K562 (cell line): Measurements from ENCODE around the gene CALHM1. TPM values are rescaled to one million over a fixed set of nuclear protein-coding genes. Genes with fewer than 3 reads are reported as not detected.

Experiments used
- BDP1 ChIP-seq: IDR thresholded peaks from 3 replicates; pipeline ENCODE4 v1.6.1; 2011; ENCODE audit not compliant: insufficient read length, insufficient read depth
- CTCFL ChIP-seq: IDR thresholded peaks from 2 replicates; pipeline ENCODE4 v1.6.1; 2011; ENCODE audit warnings: borderline replicate concordance, low read depth, mild to moderate bottlenecking, moderate library complexity, low read length; ENCODE audit not compliant: insufficient read depth, poor library complexity, severe bottlenecking
- FOXK2 ChIP-seq, 2 experiments: fragments of 450-650 bp; IDR thresholded peaks in 1 of 2; conservative IDR thresholded peaks in 1 of 2; 2 replicates each; pipeline ENCODE4 v1.6.1; 2016; ENCODE audit warnings: low read depth in 2 of 2, mild to moderate bottlenecking in 1 of 2
- MEF2A ChIP-seq: IDR thresholded peaks from 2 replicates; pipeline ENCODE4 v1.6.1; 2011; ENCODE audit warnings: low read depth, mild to moderate bottlenecking, low read length, moderate library complexity; ENCODE audit not compliant: control insufficient read depth
- MLX ChIP-seq, 2 experiments: fragments of 450-650 bp in 1 of 2; sonication (generic) in 1 of 2; formaldehyde crosslinking; conservative IDR thresholded peaks; 2 replicates each; pipeline versions ENCODE4 v1.4.0 to v1.8.1; 2020 to 2022; ENCODE audit warnings: mild to moderate bottlenecking in 1 of 2, missing genetic modification reagents in 1 of 2
- PPARD ChIP-seq: fragments of 250-450 bp; sonication (Bioruptor Pico); IDR thresholded peaks from 2 replicates; pipeline ENCODE4 v1.8.0; 2022; ENCODE audit warnings: inconsistent platforms, mild to moderate bottlenecking, moderate library complexity
- REST ChIP-seq, 2 experiments: fragments of 450-650 bp; formaldehyde crosslinking in 1 of 2; IDR thresholded peaks; 2 replicates each; pipeline versions ENCODE4 v1.4.0 to v1.6.1; 2014 to 2020; ENCODE audit warnings: mild to moderate bottlenecking in 2 of 2, borderline replicate concordance in 1 of 2, low read depth in 1 of 2
- ZKSCAN1 ChIP-seq: fragments of 150-350 bp; IDR thresholded peaks from 2 replicates; pipeline ENCODE4 v1.6.1; 2016; ENCODE audit warnings: low read depth, low read length
- polyA plus RNA-seq, 8 experiments: library from polyadenylated mRNA; depleted of rRNA in 4 of 8; stranded (reverse) in 5 of 8; unstranded in 3 of 8; fragments of >200 nt; fragmentation: Nextera tagmentation in 2 of 8; fragmentation: Illumina TruSeq in 1 of 8; extraction: Ambion mirVana in 2 of 8; extraction: Trizol in 1 of 8; gene quantifications; 2 replicates each; pipeline versions ENCODE4 v1.2.1 to v1.2.3, GENCODE V29; 2011 to 2014; ENCODE audit warnings: inconsistent platforms in 1 of 8, missing spikeins in 1 of 8
- total RNA-seq, 7 experiments: library from RNA; depleted of rRNA in 6 of 7; stranded (reverse); fragments of >200 nt in 6 of 7; fragmentation: Illumina TruSeq in 2 of 7; extraction: Trizol in 2 of 7; gene quantifications; 2 replicates each; pipeline versions ENCODE4 v1.2.1 to v1.2.3, GENCODE V29; 2011 to 2021; ENCODE audit warnings: low replicate concordance in 1 of 7
- TF ChIP-seq, protein P1 (sequence below): IDR thresholded peaks from 2 replicates; pipeline ENCODE4 v1.6.1; 2011; ENCODE audit not compliant: insufficient read length; ENCODE audit errors: extremely low read depth

Gene CALHM1
- total and polyA plus RNA-seq, 9 of the 15 experiments (the other 6 are each of a cell fraction or from before 2014, with no cell fraction given) = 0.03 TPM; not detected in 8

GRCh38 chr10:103481974-103482531 lies 23.4 kb upstream of the CALHM1 start (continued):
- TF ChIP-seq REST (IDR thresholded peaks at IDR 0.05; ENCODE audit: borderline replicate concordance) (peak; percentile 52; the same call in 1 of the 2 replicates), REST (CRISPR knock-in tag; IDR thresholded peaks at IDR 0.05; ENCODE audit: low read depth) (no peak), MEF2A (no peak), CTCFL (peak; percentile 56), FOXK2 (conservative IDR thresholded peaks at IDR 0.05 in 1 of 2, IDR thresholded peaks at IDR 0.05 in 1 of 2; ENCODE audit: low read depth in 2 of 2) (peak; percentile 34 to 60; a peak in 1 of 4 replicates), ZKSCAN1 (no peak), PPARD (CRISPR knock-in tag) (no peak), BDP1 (no peak), MLX (CRISPR knock-in tag; conservative IDR thresholded peaks at IDR 0.05) (no peak)
- TF ChIP-seq, protein P1, sequence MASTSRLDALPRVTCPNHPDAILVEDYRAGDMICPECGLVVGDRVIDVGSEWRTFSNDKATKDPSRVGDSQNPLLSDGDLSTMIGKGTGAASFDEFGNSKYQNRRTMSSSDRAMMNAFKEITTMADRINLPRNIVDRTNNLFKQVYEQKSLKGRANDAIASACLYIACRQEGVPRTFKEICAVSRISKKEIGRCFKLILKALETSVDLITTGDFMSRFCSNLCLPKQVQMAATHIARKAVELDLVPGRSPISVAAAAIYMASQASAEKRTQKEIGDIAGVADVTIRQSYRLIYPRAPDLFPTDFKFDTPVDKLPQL = no peak
